Activated CD4-positive, alpha-beta T cell treated with anti-CD3 and anti-CD28 coated beads, Interleukin-2, amount 50 U/mL, for 24 hours (primary cell): ENCODE data around the gene CRIM1.
"Not testable (repeated sequence)": the region's sequence is repeated elsewhere in the genome, so short reads cannot be mapped to it uniquely, and the experiment has no call there.

Source experiments
- DNase-seq, 2 donors: peaks; one replicate each; pipeline ENCODE4 v3.0.0-alpha.2; 2020; ENCODE audit warnings: low read depth in 1 of 2, low spot score in 1 of 2

CRIM1 gene, protein sequence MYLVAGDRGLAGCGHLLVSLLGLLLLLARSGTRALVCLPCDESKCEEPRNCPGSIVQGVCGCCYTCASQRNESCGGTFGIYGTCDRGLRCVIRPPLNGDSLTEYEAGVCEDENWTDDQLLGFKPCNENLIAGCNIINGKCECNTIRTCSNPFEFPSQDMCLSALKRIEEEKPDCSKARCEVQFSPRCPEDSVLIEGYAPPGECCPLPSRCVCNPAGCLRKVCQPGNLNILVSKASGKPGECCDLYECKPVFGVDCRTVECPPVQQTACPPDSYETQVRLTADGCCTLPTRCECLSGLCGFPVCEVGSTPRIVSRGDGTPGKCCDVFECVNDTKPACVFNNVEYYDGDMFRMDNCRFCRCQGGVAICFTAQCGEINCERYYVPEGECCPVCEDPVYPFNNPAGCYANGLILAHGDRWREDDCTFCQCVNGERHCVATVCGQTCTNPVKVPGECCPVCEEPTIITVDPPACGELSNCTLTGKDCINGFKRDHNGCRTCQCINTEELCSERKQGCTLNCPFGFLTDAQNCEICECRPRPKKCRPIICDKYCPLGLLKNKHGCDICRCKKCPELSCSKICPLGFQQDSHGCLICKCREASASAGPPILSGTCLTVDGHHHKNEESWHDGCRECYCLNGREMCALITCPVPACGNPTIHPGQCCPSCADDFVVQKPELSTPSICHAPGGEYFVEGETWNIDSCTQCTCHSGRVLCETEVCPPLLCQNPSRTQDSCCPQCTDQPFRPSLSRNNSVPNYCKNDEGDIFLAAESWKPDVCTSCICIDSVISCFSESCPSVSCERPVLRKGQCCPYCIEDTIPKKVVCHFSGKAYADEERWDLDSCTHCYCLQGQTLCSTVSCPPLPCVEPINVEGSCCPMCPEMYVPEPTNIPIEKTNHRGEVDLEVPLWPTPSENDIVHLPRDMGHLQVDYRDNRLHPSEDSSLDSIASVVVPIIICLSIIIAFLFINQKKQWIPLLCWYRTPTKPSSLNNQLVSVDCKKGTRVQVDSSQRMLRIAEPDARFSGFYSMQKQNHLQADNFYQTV

DNA sequence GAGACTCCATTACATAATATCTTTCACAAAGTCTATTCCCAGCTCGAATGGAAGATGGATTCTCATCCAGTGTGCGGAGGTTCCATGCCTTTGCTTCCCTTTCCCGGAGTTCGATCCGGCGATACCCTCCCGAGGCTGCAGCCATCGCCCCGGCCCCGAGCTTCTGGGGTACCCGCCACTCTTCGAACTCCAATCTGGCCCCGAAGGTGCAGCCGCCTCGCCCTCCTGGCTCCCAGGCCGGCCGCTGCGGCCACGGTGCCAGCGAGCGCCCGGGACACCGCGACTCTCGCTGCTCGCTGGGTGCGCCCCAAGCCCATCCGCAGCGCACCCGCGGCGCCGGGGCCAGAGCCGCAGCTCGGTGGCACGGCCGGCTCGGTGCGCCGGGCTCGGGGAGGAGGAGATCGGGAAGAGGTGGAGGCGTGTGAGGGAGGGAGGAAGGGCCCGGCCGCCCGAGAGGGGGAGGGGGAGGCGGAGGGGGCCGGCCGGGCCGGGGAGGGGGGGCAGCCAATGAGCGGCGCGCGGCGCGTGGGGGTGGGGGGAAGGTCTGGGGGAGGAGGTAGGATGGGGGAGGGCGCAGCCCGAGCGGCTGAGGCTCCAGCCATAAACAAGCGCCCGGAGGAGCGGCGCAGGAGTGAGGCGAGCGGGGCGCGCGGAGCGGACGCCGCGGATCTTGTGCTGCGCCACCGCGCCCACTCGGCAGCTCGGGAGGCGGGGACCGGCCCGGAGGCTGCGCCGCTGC lies at the start of gene CRIM1:
Gene CRIM1 (plus strand): TSS at position 628 of the 739 bp plus-strand sequence. CDS start 515 bp downstream, outside the sequence.
- DNase-seq = peak in 1 of 2 donors; percentile 25

DNA sequence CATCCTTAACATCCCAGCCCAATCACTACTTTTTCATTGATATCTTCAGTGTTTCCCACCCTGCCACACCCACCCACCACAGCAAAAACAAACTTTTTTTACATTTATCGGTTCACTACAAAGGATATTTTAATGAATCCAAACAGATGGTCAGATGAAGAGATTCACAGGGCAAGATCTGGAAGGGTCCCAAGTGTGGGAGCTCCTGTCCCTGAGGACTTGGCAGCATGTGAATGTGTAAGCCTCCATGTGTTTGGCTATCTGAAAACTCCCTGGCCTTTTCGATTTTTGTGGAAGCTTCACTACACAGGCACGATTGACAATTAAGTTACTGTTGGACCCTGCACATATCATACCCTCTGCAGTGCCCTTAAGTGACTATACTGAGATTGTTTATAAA lies 48.1 kb upstream of the CRIM1 start:
- no peak for DNase-seq

DNA sequence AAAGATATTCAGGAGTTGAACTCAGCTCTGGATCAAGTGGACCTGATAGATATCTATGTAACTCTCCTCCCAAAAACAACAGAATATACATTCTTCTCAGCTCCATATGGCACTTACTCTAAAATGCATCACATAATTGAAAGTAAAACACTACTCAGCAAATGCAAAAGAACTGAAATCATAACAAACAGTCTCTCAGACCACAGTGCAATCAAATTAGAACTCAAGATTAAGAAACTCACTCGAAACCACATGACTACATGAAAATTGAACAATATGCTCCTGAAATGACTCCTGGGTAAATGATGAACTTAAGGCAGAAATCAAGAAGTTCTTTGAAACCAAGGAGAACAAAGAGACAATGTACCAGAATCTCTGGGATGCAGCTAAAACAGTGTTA lies 45.1 kb upstream of the CRIM1 start:
- not testable (repeated sequence) for DNase-seq

DNA sequence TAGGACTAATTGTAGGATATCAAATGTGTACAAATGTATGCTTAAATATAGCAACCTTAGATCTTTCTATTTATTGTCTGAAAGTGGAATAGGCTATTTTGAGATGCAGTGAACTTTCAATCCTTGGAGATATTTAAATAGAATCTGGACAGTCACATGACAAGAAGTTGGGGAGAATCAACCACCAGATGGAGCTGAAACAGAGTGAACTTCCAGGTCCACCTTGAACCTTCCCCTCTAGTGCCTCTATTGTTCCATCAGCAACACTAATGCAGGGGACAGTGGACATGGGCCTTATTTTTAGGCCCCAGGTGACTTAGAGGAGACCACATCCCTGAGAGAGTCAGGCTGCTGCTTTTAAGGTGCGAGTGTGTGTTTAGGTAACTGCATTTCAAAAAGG lies 37.0 kb upstream of the CRIM1 start:
- DNase-seq = no peak

DNA sequence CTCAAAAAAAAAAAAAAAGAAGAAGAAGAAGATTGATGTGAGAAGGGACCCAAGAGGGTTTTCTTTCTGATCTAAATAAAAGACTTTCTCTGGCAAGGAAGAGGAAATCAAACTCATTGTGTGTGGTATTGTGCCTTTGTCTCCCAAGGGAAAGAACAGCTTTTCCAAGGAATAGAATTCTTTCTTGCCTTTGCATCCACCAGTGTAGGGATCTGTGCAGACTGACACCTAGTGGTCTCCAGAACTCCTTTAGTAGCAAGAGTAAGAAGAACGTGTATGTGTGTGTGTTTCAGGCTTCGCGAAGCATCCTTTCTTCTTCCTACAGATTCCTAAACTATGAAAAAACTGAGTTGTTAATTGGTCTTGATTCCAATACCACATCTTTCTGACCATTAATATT lies 33.5 kb upstream of the CRIM1 start:
- DNase-seq = no peak

DNA sequence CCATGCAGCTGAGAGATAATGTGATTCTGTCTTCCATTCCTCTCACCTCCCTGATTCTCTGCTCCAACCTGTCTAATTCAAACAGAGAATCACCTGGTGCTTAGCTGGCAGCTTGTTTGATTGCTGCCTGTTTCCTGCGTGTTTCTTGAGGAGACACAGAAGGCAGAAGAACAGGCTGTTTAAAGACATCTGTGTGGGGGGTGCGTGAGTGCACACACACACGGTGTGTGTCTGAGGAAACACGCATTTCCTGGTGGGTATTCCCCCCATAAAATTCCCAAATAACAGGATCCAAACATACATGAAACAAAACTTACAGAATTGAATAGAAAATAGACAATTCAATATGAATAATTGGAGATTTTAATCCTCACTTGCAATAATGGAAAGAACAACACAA lies 29.3 kb upstream of the CRIM1 start:
- no peak for DNase-seq

DNA sequence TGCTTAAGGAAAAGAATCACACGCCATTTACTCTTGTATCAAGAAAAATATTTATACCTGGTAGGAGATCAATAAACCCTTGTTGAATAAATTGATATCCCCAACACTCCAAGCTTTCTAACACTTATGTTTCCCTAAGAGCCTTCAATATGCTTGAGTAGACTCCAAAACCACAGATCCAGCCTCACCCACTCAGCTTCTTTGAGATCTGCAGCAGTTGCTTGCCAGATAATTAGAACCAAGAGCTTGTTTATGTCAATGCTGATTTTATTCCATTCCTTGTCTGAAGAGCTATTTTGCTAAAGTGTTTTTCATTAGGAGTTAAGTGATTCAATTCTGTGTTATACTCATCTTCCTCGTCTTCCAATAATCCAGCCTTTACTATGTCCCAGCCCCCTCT lies 26.3 kb upstream of the CRIM1 start:
- no peak for DNase-seq

DNA sequence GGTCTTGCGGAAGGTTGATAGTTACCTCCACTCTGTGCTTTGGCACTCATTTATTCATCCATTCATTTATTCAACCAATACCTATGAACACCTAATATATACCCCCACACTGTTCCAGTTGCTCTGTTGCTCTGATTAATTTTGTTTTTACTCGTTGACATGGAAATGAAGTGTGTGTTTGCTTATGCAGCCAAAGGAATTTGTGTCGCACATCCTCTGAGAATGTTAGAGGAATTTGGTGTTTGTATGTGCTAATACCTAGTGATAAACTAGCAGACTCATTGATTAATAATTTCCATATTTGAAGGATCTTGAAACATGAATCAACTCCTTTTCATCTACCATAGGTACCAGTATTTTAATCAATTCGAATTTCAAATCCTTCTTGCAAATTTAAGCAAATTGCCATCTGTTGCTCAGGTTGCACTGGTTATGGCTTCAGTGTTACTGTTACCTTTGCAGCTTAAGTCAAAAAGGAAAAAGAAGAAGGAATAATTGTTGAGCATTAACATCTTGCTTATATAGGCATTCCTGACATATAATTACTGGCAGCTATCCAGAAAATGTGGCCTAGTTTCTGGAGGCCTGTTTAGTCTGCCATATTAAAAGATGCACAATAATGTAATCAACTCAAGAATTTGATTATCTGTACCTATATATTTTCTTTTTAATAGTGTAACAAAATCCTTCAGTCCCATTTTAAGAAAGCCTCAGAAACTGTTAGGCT lies 25.7 kb upstream of the CRIM1 start:
- no peak for DNase-seq

DNA sequence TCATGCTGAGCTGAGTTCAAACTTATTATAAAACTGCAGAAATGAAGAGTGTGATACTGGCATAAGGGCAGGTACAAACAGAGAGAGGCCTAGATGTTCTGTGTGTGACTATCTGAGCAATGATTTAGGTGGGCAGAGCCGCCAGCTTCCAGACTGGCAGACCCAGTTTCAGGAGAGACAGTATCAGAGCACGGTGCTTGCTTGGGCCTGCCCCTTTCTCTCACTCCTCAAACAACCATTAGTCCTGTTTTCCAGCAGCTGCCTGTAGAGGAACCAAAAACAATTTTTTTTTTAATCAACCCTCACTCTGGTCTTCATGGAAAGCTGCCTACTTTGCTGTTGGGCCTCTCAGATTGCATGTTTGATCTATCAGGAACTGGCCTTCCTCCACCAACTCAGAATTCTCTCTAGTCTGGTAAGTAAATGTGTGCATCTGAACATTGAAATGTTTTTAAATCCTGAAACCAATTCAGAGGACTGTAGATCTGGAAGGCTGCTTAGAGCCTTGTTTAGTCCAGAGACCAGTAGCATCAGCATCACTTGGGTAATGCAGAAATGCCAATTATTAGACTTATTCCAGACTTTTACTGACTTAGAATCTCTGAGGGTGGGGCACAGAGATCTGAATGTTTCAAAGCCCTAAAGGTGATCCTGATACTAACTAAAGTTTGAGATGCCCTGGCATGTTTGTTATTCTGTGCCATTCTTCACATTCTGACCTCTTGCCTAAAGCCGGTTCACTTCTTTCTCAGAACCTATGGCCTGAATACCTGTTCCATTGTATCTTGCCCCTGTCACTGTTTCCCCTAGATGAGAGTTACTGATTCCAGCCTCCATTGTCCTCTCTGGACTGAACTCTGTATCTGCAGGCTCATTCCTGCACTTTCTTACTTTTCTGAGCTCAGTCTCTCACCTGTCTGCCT lies 24.8 kb upstream of the CRIM1 start:
- no peak for DNase-seq

DNA sequence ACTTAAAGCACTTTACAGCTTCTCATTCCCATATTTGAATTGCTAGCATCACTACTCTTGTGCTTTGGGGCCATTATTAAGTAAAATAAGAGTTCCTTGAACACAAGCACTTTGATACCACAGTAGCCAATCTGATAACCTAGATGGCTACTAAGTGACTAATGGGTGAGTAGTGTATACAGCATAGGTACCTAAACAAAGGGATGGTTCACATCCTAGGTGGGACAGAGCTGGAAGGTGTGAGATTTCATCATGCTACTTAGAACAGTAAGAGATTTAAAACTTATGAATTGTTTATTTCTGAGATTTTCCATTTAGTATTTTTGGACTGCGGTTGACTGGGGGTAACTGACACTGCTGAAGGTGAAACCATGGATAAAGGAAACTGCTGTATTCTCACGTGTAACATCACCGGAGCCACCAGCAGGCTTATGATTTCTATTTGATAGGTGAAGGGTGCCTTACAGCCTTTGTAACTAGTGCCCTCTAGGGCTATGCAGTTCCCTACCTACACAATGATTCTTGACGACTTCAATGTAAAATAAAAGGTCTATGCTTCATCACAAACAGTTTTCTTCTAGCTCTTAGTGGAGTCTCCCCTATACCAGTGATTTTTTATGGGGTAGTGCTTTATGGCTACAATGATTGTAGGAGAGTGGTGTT lies 22.1 kb upstream of the CRIM1 start:
- DNase-seq = no peak

DNA sequence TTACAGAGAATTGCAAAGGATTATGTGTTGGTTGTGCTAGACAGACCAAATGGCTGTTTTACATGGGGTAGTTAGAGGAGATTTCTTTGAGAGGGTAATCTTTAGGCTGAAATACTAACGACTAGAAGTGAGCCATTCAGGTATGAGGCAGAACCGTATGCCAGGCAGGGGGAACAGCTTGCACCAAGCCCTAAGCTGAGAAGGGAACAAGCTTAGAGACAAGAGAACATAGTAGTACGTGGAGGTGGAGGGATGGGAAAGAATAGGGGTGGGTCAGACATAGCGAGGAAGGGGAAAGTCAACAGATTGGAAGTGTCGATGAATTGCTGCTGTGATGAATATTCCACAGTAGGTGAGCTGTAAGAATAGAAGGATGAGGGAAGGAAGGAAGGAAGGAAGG lies 20.0 kb upstream of the CRIM1 start:
- no peak for DNase-seq

DNA sequence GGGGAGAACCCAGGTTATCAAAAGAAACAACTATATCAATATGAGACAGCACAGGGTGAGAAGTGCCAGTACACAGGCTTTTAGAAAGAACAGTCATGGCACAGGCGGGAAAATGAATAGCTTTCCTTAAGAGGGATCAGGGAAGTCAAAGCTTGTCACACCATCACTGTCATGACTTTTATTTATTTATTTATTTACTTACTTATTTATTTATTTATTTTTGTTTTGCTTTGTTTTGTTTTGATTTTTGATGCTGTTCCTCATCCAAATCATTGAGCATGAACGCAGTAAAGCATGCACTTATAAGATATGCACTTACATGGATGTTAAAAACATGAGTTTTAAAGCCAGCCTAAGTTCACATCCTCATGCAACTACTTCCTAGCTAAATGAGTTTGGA lies 19.3 kb upstream of the CRIM1 start:
- no peak for DNase-seq

DNA sequence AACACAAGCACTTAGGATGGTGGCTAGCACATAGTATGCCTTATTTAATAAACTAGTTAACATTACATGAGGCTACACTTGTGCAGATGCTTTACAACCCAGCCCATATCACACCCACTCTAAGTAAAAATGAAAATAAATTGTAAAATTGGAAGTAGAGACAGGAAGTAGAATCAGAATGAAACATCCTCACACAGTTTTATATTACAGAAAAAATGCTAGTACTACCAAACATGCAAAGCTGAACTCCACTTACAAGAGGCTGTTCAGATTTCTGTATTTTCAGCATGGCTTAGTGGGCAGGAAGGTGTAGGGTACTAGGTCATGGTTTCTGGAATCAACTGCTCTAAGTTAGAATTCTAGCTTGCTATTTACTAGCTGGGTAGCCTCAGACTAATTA lies 18.2 kb upstream of the CRIM1 start:
- no peak for DNase-seq

DNA sequence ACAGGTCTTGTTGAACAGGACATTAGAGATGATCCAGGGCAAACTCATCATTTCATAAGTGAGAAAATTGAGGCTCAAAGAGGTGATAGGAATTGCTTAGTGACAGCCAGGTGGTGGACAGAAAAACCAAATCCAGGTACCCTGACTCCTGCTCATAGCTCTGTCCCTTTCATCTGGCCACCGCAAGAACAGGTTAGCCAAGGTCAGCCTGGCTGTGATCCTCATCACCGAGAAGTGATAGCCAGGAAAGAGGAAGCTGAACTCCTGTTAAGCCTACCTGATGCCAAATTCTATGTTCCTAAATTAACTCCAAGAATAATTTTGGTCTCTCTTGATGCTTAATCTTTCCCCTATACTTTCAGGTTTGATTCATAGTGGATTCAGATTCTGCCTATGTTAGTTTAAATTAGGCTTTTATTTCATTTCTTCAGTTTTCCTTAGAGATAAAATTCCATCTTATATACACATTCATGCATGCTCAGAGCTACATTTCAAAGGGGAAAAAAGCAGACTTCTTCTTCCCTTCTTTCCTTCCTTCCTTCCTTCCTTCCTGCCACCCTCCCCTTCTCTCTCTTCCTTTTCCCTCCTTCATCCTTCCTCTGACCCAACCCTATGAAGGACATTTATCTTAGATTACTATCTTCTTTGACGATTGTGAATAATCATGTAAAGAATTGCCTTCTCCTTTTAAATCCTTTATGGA lies 17.3 kb upstream of the CRIM1 start:
- no peak for DNase-seq

DNA sequence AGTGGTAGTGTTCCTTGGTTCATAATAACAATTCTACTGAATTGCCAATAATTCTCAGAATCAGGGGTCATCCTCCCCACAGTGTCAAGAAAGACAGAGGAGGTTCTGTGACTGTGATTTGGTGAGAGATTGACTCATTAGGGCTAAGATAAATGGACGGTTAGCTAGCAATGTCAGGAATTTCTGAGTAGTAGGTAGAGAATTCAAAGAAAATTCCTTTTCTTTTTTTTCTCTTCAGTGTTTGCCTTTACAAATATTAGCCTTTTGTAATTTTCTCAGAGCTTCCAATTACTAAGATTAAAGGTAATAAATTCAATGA lies 16.8 kb upstream of the CRIM1 start:
- DNase-seq = no peak

DNA sequence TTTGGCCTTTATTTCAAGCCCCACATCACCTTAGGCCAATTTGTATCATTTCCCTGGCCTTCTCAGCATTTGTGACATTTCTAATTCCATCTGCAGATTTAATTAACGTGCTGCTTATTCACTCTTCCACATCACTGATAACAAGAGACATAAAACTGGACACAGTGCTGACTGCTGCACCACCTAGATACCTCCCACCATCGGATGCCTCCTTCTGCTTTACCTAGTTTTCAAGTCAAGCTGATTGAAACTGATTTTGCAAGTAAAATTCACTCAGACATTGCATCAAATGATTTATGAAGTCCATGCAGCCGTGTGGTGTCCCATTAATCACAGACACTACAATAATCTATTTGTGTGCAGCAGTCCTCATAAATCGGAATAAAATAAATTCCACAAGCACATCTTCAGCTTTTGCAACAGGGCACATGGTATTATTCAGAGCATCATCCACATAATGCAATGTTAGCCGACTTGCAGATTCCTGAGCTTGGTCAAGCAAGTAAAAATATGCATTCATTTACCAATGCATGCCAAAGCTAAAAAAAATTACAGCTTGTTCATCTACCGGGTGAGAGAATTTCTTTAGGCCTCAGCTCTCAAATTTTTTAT lies 15.9 kb upstream of the CRIM1 start:
- no peak for DNase-seq

DNA sequence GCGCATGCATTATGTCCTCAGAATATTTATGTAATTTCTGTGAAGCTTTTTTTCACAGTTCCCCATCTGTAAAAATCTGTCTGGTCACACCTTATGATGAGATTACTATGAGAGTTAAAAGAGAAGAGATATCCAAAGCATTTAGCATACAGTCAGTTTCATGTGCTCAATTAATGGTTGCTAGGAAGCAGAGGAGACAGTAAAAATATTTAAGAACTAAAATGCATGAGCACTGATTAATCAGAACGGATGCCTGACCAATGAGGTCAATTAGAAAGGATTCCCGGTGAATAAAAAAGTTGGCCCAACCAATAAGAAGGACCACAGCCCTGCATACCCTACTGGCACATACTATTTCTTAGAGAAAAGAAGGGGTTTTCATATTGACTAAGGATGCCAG lies 12.0 kb upstream of the CRIM1 start:
- no peak for DNase-seq

DNA sequence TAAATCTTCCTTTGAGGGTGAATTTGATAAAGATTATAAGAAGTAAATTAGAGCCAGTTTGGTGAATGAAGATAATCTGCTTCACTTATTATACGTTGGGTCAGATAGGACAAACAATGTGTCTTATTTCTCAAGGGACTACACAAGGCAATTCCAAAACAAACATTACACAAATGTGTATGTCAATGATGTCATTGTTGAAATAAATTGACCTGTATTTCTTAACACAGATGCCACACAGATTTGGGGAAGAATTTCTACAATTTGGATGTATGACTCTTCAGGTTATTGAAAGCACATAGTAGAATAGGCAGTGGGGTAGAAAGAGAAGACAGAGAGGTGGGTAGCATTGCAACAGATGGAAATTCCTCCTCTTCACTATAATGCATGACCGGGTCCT lies 6.9 kb upstream of the CRIM1 start:
- no peak for DNase-seq
